Hematopoietic multipotent progenitor cell treated with erythropoietin and hydrocortisone succinate and interleukin-3 and kit ligand, for 4 days (in vitro differentiated cells): ENCODE results near the gene CDC42SE2.
"Not testable (repeated sequence)": the region's sequence is repeated elsewhere in the genome, so short reads cannot be mapped to it uniquely, and the experiment has no call there.

Experiments used
- DNase-seq: peaks from one replicate; pipeline ENCODE4 v3.0.0-alpha.2; 2015

The CDC42SE2 gene

GRCh38 chr5:131373265-131373664 lies 109.4 kb downstream of the CDC42SE2 start:
- DNase-seq, result peak; percentile 91

GRCh38 chr5:131375351-131375750 lies 111.5 kb downstream of the CDC42SE2 start:
- DNase-seq, result no peak

- DNase-seq, result no peak
Measured at GRCh38 chr5:131377346-131377745, 113.5 kb downstream of the CDC42SE2 start.

GRCh38 chr5:131377785-131378325 lies 114.0 kb downstream of the CDC42SE2 start:
- DNase-seq, result no peak

GRCh38 chr5:131378721-131379541 lies 115.1 kb downstream of the CDC42SE2 start:
- peak; percentile 72 for DNase-seq

- DNase-seq, result peak; percentile 74
Measured at GRCh38 chr5:131379723-131380122, 115.9 kb downstream of the CDC42SE2 start.

GRCh38 chr5:131380238-131380637 lies 116.4 kb downstream of the CDC42SE2 start:
- DNase-seq, result not testable (repeated sequence)

- DNase-seq, result peak; percentile 56
Measured at GRCh38 chr5:131381021-131381420, 117.2 kb downstream of the CDC42SE2 start.

GRCh38 chr5:131381777-131382176 lies 117.9 kb downstream of the CDC42SE2 start:
- DNase-seq, result no peak

- peak; percentile 95 for DNase-seq
Measured at GRCh38 chr5:131382407-131383395, 118.8 kb downstream of the CDC42SE2 start.

GRCh38 chr5:131384173-131384572 lies 120.3 kb downstream of the CDC42SE2 start:
- DNase-seq, result peak; percentile 82

GRCh38 chr5:131384616-131385214 lies 120.9 kb downstream of the CDC42SE2 start:
- DNase-seq, result no peak

- no peak for DNase-seq
Measured at GRCh38 chr5:131386124-131386523, 122.3 kb downstream of the CDC42SE2 start.

GRCh38 chr5:131386779-131387178 lies 122.9 kb downstream of the CDC42SE2 start:
- DNase-seq, result no peak

GRCh38 chr5:131387255-131387654 lies 123.4 kb downstream of the CDC42SE2 start:
- no peak for DNase-seq

GRCh38 chr5:131389096-131389868 lies 125.4 kb downstream of the CDC42SE2 start:
- no peak for DNase-seq

GRCh38 chr5:131389869-131390265 lies 126.0 kb downstream of the CDC42SE2 start:
- DNase-seq, result no peak

- no peak for DNase-seq
Measured at GRCh38 chr5:131392466-131393095, 128.7 kb downstream of the CDC42SE2 start.

- no peak for DNase-seq
Measured at GRCh38 chr5:131393498-131393968, 129.7 kb downstream of the CDC42SE2 start.

GRCh38 chr5:131394128-131394527 lies 130.3 kb downstream of the CDC42SE2 start:
- DNase-seq, result no peak

- DNase-seq, result no peak
Measured at GRCh38 chr5:131396015-131396414, 132.2 kb downstream of the CDC42SE2 start.
